Neuron (in vitro differentiated cells): Measurements from ENCODE around the gene MYBL2.

ENCODE experiments used
- H2AFZ ChIP-seq: one replicate; pipeline ENCODE4 v1.6.1; 2013; ENCODE audit warnings: low read depth, mild to moderate bottlenecking, inconsistent platforms, low read length, moderate library complexity
- H3K27me3 ChIP-seq: one replicate; pipeline ENCODE4 v1.6.1; 2013; ENCODE audit warnings: low read length; ENCODE audit not compliant: insufficient read depth
- H3K36me3 ChIP-seq: one replicate; pipeline ENCODE4 v1.6.1; 2013; ENCODE audit warnings: low read length; ENCODE audit not compliant: insufficient read depth
- H3K4me1 ChIP-seq: one replicate; pipeline ENCODE4 v1.6.1; 2013; ENCODE audit warnings: low read length; ENCODE audit not compliant: insufficient read depth
- H3K4me3 ChIP-seq: 2 replicates; pipeline ENCODE4 v1.5.1; 2013; ENCODE audit warnings: mild to moderate bottlenecking, low read length, moderate library complexity
- H3K9me3 ChIP-seq: one replicate; pipeline ENCODE4 v1.6.1; 2013; ENCODE audit warnings: low read length

The MYBL2 gene

GRCh38 chr20:43721097-43721428, 54.1 kb downstream of the MYBL2 start:
- Histone ChIP-seq H3K4me3 (no peak overlapping the region), H3K4me1 (no peaks in the 10 kb centered on the region), H3K36me3 (peaks cover 4% of the 10 kb centered on the region), H3K27me3 (no peaks in the 10 kb centered on the region), H3K9me3 (no peaks in the 10 kb centered on the region), H2AFZ (no peak overlapping the region)

GRCh38 chr20:43721429-43722152, 54.7 kb downstream of the MYBL2 start:
- no peaks in the 10 kb centered on the region for H3K36me3 ChIP-seq
- H2AFZ ChIP-seq: no peak overlapping the region
- no peaks in the 10 kb centered on the region for H3K4me1 ChIP-seq
- H3K27me3 ChIP-seq: no peaks in the 10 kb centered on the region
- H3K9me3 ChIP-seq: no peaks in the 10 kb centered on the region
- no peak overlapping the region for H3K4me3 ChIP-seq

GRCh38 chr20:43722153-43722505, 55.2 kb downstream of the MYBL2 start:
- no peak overlapping the region for H3K4me3 ChIP-seq
- no peaks in the 10 kb centered on the region for H3K27me3 ChIP-seq
- no peak overlapping the region for H2AFZ ChIP-seq
- H3K36me3 ChIP-seq: no peaks in the 10 kb centered on the region
- H3K4me1 ChIP-seq: no peaks in the 10 kb centered on the region
- no peaks in the 10 kb centered on the region for H3K9me3 ChIP-seq

GRCh38 chr20:43723186-43723585, 56.3 kb downstream of the MYBL2 start:
- Histone ChIP-seq H3K9me3 (no peaks in the 10 kb centered on the region), H3K27me3 (no peaks in the 10 kb centered on the region), H3K4me1 (no peaks in the 10 kb centered on the region), H3K4me3 (no peak overlapping the region), H2AFZ (no peak overlapping the region), H3K36me3 (no peaks in the 10 kb centered on the region)

- H3K4me1 ChIP-seq: no peaks in the 10 kb centered on the region
- H3K27me3 ChIP-seq: no peaks in the 10 kb centered on the region
- H3K4me3 ChIP-seq: no peak overlapping the region
- no peak overlapping the region for H2AFZ ChIP-seq
- H3K36me3 ChIP-seq: no peaks in the 10 kb centered on the region
- no peaks in the 10 kb centered on the region for H3K9me3 ChIP-seq
Observed at GRCh38 chr20:43723735-43724134, 56.8 kb downstream of the MYBL2 start.

GRCh38 chr20:43724383-43724782, 57.5 kb downstream of the MYBL2 start:
- no peaks in the 10 kb centered on the region for H3K9me3 ChIP-seq
- no peaks in the 10 kb centered on the region for H3K27me3 ChIP-seq
- no peak overlapping the region for H3K4me3 ChIP-seq
- no peak overlapping the region for H2AFZ ChIP-seq
- no peaks in the 10 kb centered on the region for H3K4me1 ChIP-seq
- H3K36me3 ChIP-seq: no peaks in the 10 kb centered on the region

GRCh38 chr20:43725666-43726065, 58.8 kb downstream of the MYBL2 start:
- Histone ChIP-seq H3K27me3 (no peaks in the 10 kb centered on the region), H3K9me3 (no peaks in the 10 kb centered on the region), H3K4me3 (no peak overlapping the region), H3K4me1 (no peaks in the 10 kb centered on the region), H3K36me3 (no peaks in the 10 kb centered on the region), H2AFZ (no peak overlapping the region)

GRCh38 chr20:43726333-43726732, 59.4 kb downstream of the MYBL2 start:
- H2AFZ ChIP-seq: no peak overlapping the region
- no peaks in the 10 kb centered on the region for H3K4me1 ChIP-seq
- H3K9me3 ChIP-seq: no peaks in the 10 kb centered on the region
- no peaks in the 10 kb centered on the region for H3K27me3 ChIP-seq
- no peak overlapping the region for H3K4me3 ChIP-seq
- no peaks in the 10 kb centered on the region for H3K36me3 ChIP-seq

- no peaks in the 10 kb centered on the region for H3K27me3 ChIP-seq
- H3K4me1 ChIP-seq: no peaks in the 10 kb centered on the region
- no peaks in the 10 kb centered on the region for H3K36me3 ChIP-seq
- H3K4me3 ChIP-seq: no peak within 1 kb of the TSS
- H3K9me3 ChIP-seq: no peaks in the 10 kb centered on the region
- no peak within 1 kb of the TSS for H2AFZ ChIP-seq
Observed at GRCh38 chr20:43726811-43727338, 60.0 kb downstream of the MYBL2 start, which contains the start of gene GTSF1L. TSS of gene GTSF1L (minus strand) at chr20:43727002. CDS start at chr20:43726694, 308 bp downstream.

GRCh38 chr20:43727980-43728590, 61.2 kb downstream of the MYBL2 start:
- Histone ChIP-seq H3K36me3 (no peaks in the 10 kb centered on the region), H2AFZ (no peak overlapping the region), H3K4me3 (no peak overlapping the region), H3K4me1 (no peaks in the 10 kb centered on the region), H3K27me3 (no peaks in the 10 kb centered on the region), H3K9me3 (no peaks in the 10 kb centered on the region)

- no peaks in the 10 kb centered on the region for H3K27me3 ChIP-seq
- no peaks in the 10 kb centered on the region for H3K4me1 ChIP-seq
- H3K4me3 ChIP-seq: no peak overlapping the region
- H2AFZ ChIP-seq: no peak overlapping the region
- H3K36me3 ChIP-seq: no peaks in the 10 kb centered on the region
- no peaks in the 10 kb centered on the region for H3K9me3 ChIP-seq
Observed at GRCh38 chr20:43728686-43729255, 61.9 kb downstream of the MYBL2 start.

GRCh38 chr20:43731469-43731868, 64.6 kb downstream of the MYBL2 start:
- Histone ChIP-seq H3K36me3 (no peaks in the 10 kb centered on the region), H3K4me1 (peaks cover 1% of the 10 kb centered on the region), H3K4me3 (no peak overlapping the region), H3K9me3 (no peaks in the 10 kb centered on the region), H2AFZ (no peak overlapping the region), H3K27me3 (no peaks in the 10 kb centered on the region)

GRCh38 chr20:43731927-43732326, 65.0 kb downstream of the MYBL2 start:
- Histone ChIP-seq H3K36me3 (no peaks in the 10 kb centered on the region), H3K4me3 (no peak overlapping the region), H3K27me3 (no peaks in the 10 kb centered on the region), H3K9me3 (no peaks in the 10 kb centered on the region), H2AFZ (no peak overlapping the region), H3K4me1 (peaks cover 6% of the 10 kb centered on the region)
